Progenitor cell of endocrine pancreas (in vitro differentiated cells): ENCODE data around the gene GMDS. TPM values are rescaled to one million over a fixed set of nuclear protein-coding genes. Genes with fewer than 3 reads are reported as not detected.

ENCODE experiments used
- DNase-seq: peaks from one replicate; pipeline ENCODE4 v3.0.0; 2021; ENCODE audit warnings: low spot score; ENCODE audit not compliant: unreplicated experiment
- H3K27ac Mint-ChIP-seq: 2 replicates; pipeline ENCODE4 v1.8.0; 2021; ENCODE audit warnings: mild to moderate bottlenecking, moderate library complexity, mixed read lengths
- H3K27me3 Mint-ChIP-seq: 2 replicates; pipeline ENCODE4 v1.8.0; 2021; ENCODE audit warnings: mixed read lengths
- H3K36me3 Mint-ChIP-seq: 2 replicates; pipeline ENCODE4 v1.8.0; 2022; ENCODE audit warnings: mixed read lengths; ENCODE audit not compliant: insufficient read depth
- H3K4me1 Mint-ChIP-seq: 2 replicates; pipeline ENCODE4 v1.8.0; 2021; ENCODE audit warnings: low read depth, mixed read lengths
- H3K4me3 Mint-ChIP-seq: 2 replicates; pipeline ENCODE4 v1.8.0; 2021; ENCODE audit warnings: low read depth, mild to moderate bottlenecking, moderate library complexity, mixed read lengths
- H3K9me3 Mint-ChIP-seq: 2 replicates; pipeline ENCODE4 v1.8.0; 2021; ENCODE audit warnings: low read depth, mixed read lengths
- total RNA-seq: library from RNA; stranded (reverse); gene quantifications from 2 replicates; pipeline ENCODE4 v1.2.1, GENCODE V29; 2021
- TF ChIP-seq, protein P1 (sequence below): fragments of 200-600 bp; sonication (generic); IDR thresholded peaks from one replicate; pipeline ENCODE4 v1.5.0; 2021; ENCODE audit warnings: antibody characterized with exemption, mild to moderate bottlenecking; ENCODE audit not compliant: unreplicated experiment

GMDS gene
- total RNA-seq, 1 donor from 2014 or later, result 17.2 TPM

DNA sequence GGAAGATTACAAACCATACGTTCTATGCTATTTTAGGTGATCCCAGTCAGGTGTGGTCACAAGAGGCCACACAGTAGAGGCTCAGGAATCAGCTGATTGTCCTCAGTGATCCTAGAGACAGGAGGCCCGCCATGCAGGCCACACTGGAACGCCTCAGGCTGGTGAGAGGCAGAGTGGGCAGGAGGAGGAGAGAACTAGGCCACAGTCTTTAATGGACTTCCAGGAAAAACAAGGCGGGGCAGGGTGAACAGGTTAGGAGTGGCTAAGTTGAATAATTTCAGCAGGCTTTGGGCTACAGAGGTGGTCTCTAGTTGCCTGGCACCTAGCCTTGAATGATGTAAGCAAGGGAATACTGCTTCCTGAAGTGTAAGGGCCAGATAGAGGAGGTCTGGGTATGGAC, 101.2 kb downstream of the GMDS start:
- Mint-ChIP-seq H3K27ac (no peak overlapping the region), H3K27me3 (no peaks in the 10 kb centered on the region), H3K4me3 (no peak overlapping the region), H3K9me3 (no peaks in the 10 kb centered on the region), H3K4me1 (peaks cover 2% of the 10 kb centered on the region), H3K36me3 (no peaks in the 10 kb centered on the region)
- TF ChIP-seq, protein P1, sequence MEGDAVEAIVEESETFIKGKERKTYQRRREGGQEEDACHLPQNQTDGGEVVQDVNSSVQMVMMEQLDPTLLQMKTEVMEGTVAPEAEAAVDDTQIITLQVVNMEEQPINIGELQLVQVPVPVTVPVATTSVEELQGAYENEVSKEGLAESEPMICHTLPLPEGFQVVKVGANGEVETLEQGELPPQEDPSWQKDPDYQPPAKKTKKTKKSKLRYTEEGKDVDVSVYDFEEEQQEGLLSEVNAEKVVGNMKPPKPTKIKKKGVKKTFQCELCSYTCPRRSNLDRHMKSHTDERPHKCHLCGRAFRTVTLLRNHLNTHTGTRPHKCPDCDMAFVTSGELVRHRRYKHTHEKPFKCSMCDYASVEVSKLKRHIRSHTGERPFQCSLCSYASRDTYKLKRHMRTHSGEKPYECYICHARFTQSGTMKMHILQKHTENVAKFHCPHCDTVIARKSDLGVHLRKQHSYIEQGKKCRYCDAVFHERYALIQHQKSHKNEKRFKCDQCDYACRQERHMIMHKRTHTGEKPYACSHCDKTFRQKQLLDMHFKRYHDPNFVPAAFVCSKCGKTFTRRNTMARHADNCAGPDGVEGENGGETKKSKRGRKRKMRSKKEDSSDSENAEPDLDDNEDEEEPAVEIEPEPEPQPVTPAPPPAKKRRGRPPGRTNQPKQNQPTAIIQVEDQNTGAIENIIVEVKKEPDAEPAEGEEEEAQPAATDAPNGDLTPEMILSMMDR, result no peak
- no peak for DNase-seq

DNA sequence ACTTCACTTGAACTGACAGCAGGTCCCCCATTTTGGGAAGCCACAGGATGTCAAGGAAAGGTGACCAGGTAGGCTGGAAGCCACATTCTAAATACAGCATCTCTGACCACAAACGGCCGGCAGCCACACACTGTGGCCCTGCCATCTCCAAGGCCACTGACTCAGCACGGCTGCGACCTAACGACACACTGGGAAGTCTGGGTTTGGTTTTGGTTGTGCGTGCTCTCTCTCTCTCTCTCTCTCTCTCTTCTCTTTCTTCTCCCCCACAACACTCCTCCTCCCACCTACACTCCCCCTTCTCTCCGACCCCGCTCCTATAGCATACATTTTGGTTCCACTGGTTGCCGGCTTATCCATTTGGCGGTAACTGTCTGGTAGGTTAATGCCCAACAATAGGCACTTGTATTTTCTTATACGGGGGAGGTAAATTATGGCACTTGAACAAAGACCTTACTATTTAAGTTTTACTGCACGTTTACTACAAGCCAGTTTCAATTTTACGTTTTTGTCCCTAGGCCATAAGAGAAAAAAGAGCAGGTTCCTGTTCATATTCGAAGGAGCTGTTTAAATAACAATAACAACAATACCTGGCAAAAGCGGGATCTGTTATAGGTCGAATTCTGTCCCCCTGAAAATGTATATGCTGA, 103.6 kb downstream of the GMDS start:
- Mint-ChIP-seq H3K9me3 (peaks cover 3% of the 10 kb centered on the region), H3K4me1 (peaks cover 2% of the 10 kb centered on the region), H3K27ac (no peak overlapping the region), H3K36me3 (no peaks in the 10 kb centered on the region), H3K4me3 (no peak overlapping the region), H3K27me3 (no peaks in the 10 kb centered on the region)
- TF ChIP-seq, protein P1, result no peak
- no peak for DNase-seq

DNA sequence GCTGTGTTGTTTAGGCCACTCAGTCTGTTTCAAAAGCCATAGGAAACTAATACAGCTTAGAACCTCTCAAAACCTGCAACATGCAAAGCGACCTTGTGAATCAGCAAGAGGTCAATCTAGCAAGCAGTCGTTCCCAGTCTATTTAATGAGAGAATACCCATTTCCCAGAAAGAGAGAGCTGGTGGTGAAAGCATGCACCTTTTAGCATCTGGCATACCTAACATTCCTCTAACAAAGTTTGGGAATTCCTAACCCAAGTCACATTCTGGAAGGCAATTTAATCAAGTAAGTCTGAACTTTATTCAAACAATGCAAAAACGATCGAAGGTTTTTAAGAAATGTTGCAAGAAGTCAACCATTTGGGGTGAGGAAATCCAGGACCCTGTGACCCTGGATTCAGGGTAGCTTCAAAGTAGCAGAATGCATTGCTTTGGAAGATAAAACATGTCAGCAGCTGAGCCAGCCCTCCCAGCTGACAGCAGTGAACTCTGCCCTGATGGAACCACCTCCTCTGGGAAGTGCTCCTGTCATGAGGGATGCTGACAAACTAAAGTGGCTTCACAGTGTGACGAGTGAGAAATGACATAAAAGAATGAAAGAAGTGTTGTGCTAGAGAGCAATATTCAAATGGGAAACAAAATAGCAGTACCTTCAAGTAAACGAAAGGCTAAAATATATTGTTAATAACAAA, 104.8 kb downstream of the GMDS start:
- TF ChIP-seq, protein P1, result no peak
- no peak for DNase-seq
- H3K4me1 Mint-ChIP-seq, result peaks cover 2% of the 10 kb centered on the region
- H3K36me3 Mint-ChIP-seq, result no peaks in the 10 kb centered on the region
- H3K4me3 Mint-ChIP-seq, result no peak overlapping the region
- H3K27ac Mint-ChIP-seq, result no peak overlapping the region
- H3K27me3 Mint-ChIP-seq, result no peaks in the 10 kb centered on the region
- H3K9me3 Mint-ChIP-seq, result peaks cover 3% of the 10 kb centered on the region

DNA sequence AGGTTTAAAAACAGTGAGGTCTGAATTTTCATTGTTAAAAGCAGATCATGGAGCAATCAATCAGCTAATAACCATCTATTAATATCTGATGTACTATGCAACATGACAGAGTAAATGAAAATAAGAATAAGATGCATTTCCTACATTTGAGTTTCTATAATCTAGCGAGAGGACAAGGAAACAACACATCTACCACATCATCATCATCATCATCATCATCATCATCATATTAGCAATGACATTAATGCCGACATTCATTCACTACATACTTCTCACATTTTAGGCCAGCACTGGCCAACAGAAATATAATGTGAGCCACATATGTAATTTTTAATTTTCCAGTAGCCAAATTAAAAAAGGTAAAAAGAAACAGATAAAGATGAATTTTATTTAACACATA, 110.0 kb downstream of the GMDS start:
- TF ChIP-seq, protein P1, result no peak
- Mint-ChIP-seq H3K27me3 (no peaks in the 10 kb centered on the region), H3K4me1 (peaks cover 11% of the 10 kb centered on the region), H3K27ac (no peak overlapping the region), H3K36me3 (no peaks in the 10 kb centered on the region), H3K4me3 (no peak overlapping the region), H3K9me3 (peaks cover 3% of the 10 kb centered on the region)
- DNase-seq, result no peak

DNA sequence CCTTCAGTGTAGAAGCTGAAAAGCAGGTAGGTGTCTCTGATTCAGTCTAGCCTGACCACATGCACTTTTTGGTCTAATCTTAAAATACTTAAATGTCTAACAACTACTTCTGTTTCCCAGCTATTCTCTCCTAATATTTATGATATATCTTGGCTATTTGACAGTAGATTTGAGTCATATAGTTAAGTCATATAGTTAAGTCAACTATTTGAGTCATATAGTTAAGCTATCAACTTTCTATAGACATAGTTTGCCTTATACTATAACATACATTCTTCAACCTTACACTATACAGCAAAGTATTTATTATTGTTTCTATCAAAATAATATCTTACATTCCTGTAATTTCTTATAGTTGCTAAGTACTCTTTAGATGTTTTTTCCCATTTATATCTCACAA, 110.9 kb downstream of the GMDS start:
- Mint-ChIP-seq H3K9me3 (peaks cover 3% of the 10 kb centered on the region), H3K27ac (no peak overlapping the region), H3K27me3 (peaks cover under 1% of the 10 kb centered on the region), H3K36me3 (no peaks in the 10 kb centered on the region), H3K4me1 (peaks cover 11% of the 10 kb centered on the region), H3K4me3 (no peak overlapping the region)
- TF ChIP-seq, protein P1, result no peak
- no peak for DNase-seq
